ENCODE results near the gene PRR7.
"Not testable (repeated sequence)": the region's sequence is repeated elsewhere in the genome, so short reads cannot be mapped to it uniquely, and the experiment has no call there.

PRR7 gene
- total RNA-seq: 43.7 reads per million, percentile 65 among the genes with 10 or more reads in this experiment

- DNase-seq: peak; percentile 55
These were observed at the start of gene PRR7 for GRCh38 chr5:177446200-177447065. Gene PRR7 (plus strand): TSS chr5:177446814. CDS start chr5:177455068, 8,254 bp downstream.

- no peak for DNase-seq
These were observed 48.7 kb upstream of the PRR7 start for GRCh38 chr5:177397875-177398390.

GRCh38 chr5:177399997-177400868 is 46.4 kb upstream of the PRR7 start, which contains the start of gene PFN3:
Gene PFN3 (minus strand): TSS chr5:177400661. CDS start chr5:177400576, 85 bp downstream.
- no peak for DNase-seq

GRCh38 chr5:177402271-177403043 is 44.2 kb upstream of the PRR7 start:
- DNase-seq: peak; percentile 43

GRCh38 chr5:177403102-177403791 is 43.4 kb upstream of the PRR7 start:
- DNase-seq: peak; percentile 45

GRCh38 chr5:177403792-177404640 is 42.6 kb upstream of the PRR7 start:
- peak; percentile 77 for DNase-seq

GRCh38 chr5:177404641-177405179 is 41.9 kb upstream of the PRR7 start:
- DNase-seq: no peak

- no peak for DNase-seq
These were observed 41.3 kb upstream of the PRR7 start for GRCh38 chr5:177405312-177405711.

- no peak for DNase-seq
These were observed 40.8 kb upstream of the PRR7 start for GRCh38 chr5:177405805-177406204.

- DNase-seq: no peak
These were observed 37.4 kb upstream of the PRR7 start, which contains the start of gene F12 for GRCh38 chr5:177409043-177409801. Gene F12 (minus strand): TSS chr5:177409564. CDS start chr5:177409527, 37 bp downstream.

- no peak for DNase-seq
These were observed 36.0 kb upstream of the PRR7 start for GRCh38 chr5:177410575-177410974.

GRCh38 chr5:177412603-177413233 is 33.9 kb upstream of the PRR7 start:
- DNase-seq: no peak

GRCh38 chr5:177414481-177414880 is 32.1 kb upstream of the PRR7 start:
- DNase-seq: no peak

- DNase-seq: not testable (repeated sequence)
These were observed 29.5 kb upstream of the PRR7 start for GRCh38 chr5:177417081-177417480.

- DNase-seq: no peak
These were observed 27.6 kb upstream of the PRR7 start for GRCh38 chr5:177419046-177419445.

GRCh38 chr5:177420472-177420871 is 26.1 kb upstream of the PRR7 start:
- not testable (repeated sequence) for DNase-seq

- DNase-seq: no peak
These were observed 25.4 kb upstream of the PRR7 start for GRCh38 chr5:177421062-177421798.

GRCh38 chr5:177423671-177424070 is 22.9 kb upstream of the PRR7 start:
- no peak for DNase-seq

Data from effector CD4-positive, alpha-beta T cell (primary cell).